Measurements from ENCODE around the gene AGMAT. TPM values are rescaled to one million over a fixed set of nuclear protein-coding genes. Genes with fewer than 3 reads are reported as not detected.

Gene AGMAT
- total RNA-seq, 6 experiments from 2014 or later = 49.4 to 79.9 (median 66.1) TPM

- intact Hi-C loops (cut with DNase I) = no loop called here
- no peak for TF ChIP-seq CTCF (IDR thresholded peaks at IDR 0.05)
- no peak for TF ChIP-seq POLR2A (IDR thresholded peaks at IDR 0.05)
- no peak overlapping the region for H3K27ac ChIP-seq
- H3K36me3 ChIP-seq = peaks cover 0 to 64% (median 11%) of the 10 kb centered on the region in 4 donors
- DNase-seq (no peak), ATAC-seq (no peak)
- no peaks in the 10 kb centered on the region for H3K27me3 ChIP-seq
- 83% methylated on average over 5 of the region's 8 CpGs for WGBS (ENCODE audit: insufficient coverage, low coverage, low lambda C conversion rate, missing lambda C conversion rate)
- no peaks in the 10 kb centered on the region for H3K4me1 ChIP-seq
- no peaks in the 10 kb centered on the region for H3K9me3 ChIP-seq
- no peak overlapping the region for H3K4me3 ChIP-seq
Measured at GRCh38 chr1:15540186-15540585, 44.7 kb downstream of the AGMAT start.

GRCh38 chr1:15538771-15539170 is 46.1 kb downstream of the AGMAT start:
- 69% methylated on average over 6 of the region's 6 CpGs for WGBS (ENCODE audit: insufficient coverage, low coverage, low lambda C conversion rate, missing lambda C conversion rate)
- no peak overlapping the region for H3K27ac ChIP-seq
- H3K27me3 ChIP-seq = no peaks in the 10 kb centered on the region
- H3K4me1 ChIP-seq = no peaks in the 10 kb centered on the region
- H3K4me3 ChIP-seq = no peak overlapping the region
- no peaks in the 10 kb centered on the region for H3K9me3 ChIP-seq
- peaks cover 0 to 68% (median 8%) of the 10 kb centered on the region in 4 donors for H3K36me3 ChIP-seq
- no peak for ATAC-seq
- no peak for TF ChIP-seq POLR2A (IDR thresholded peaks at IDR 0.05)
- TF ChIP-seq CTCF (IDR thresholded peaks at IDR 0.05) = no peak
- intact Hi-C loops (cut with DNase I) = no loop called here
- no peak for DNase-seq

- H3K27ac ChIP-seq = no peak overlapping the region
- no peak overlapping the region for H3K4me3 ChIP-seq
- ATAC-seq (no peak), DNase-seq (no peak)
- H3K9me3 ChIP-seq = no peaks in the 10 kb centered on the region
- 60% methylated on average over 2 of the region's 2 CpGs for WGBS (ENCODE audit: insufficient coverage, low coverage, low lambda C conversion rate, missing lambda C conversion rate)
- no peak for TF ChIP-seq POLR2A (IDR thresholded peaks at IDR 0.05)
- TF ChIP-seq CTCF (IDR thresholded peaks at IDR 0.05) = no peak
- peaks cover 0 to 29% (median 0%) of the 10 kb centered on the region in 4 donors for H3K36me3 ChIP-seq
- peaks cover 0 to 10% (median 9%) of the 10 kb centered on the region in 4 donors for H3K4me1 ChIP-seq
- intact Hi-C loops (cut with DNase I) = no loop called here
- H3K27me3 ChIP-seq = no peaks in the 10 kb centered on the region
Measured at GRCh38 chr1:15531682-15532081, 53.2 kb downstream of the AGMAT start.

GRCh38 chr1:15531003-15531402 is 53.8 kb downstream of the AGMAT start:
- WGBS (ENCODE audit: insufficient coverage, low coverage, low lambda C conversion rate, missing lambda C conversion rate) = 95% methylated on average over 4 of the region's 4 CpGs
- no peaks in the 10 kb centered on the region for H3K9me3 ChIP-seq
- no peak for ATAC-seq

More at GRCh38 chr1:15531003-15531402, 53.8 kb downstream of the AGMAT start:
- Histone ChIP-seq H3K4me1 (peaks cover 0 to 11% (median 10%) of the 10 kb centered on the region in 4 donors), H3K27me3 (no peaks in the 10 kb centered on the region), H3K4me3 (no peak overlapping the region), H3K27ac (no peak overlapping the region), H3K36me3 (peaks cover 0 to 22% (median 0%) of the 10 kb centered on the region in 4 donors)
- TF ChIP-seq CTCF (IDR thresholded peaks at IDR 0.05) (no peak), POLR2A (IDR thresholded peaks at IDR 0.05) (no peak)
- intact Hi-C loops (cut with DNase I) = no loop called here
- no peak for DNase-seq
